ENCODE data around the gene ASH1L. TPM values are rescaled to one million over a fixed set of nuclear protein-coding genes. Genes with fewer than 3 reads are reported as not detected.

ASH1L gene
- polyA plus RNA-seq, 1 donor, result 30.1 TPM

Other genes starting within 250 kb of the ASH1L start
- 43.7 TPM for gene RUSC1, start 241.9 kb downstream of the ASH1L start, polyA plus RNA-seq
- 44.4 TPM for gene MSTO1, start 47.4 kb upstream of the ASH1L start, polyA plus RNA-seq
- gene YY1AP1, start 126.0 kb upstream of the ASH1L start, polyA plus RNA-seq, result 57.1 TPM
- 96.3 TPM for gene DAP3, start 126.3 kb upstream of the ASH1L start, polyA plus RNA-seq

All from large intestine (tissue), 1 donor.